NOMO-1 treated with dmso at 0.1 percent for 144 hours (cell line): ENCODE measurements around the gene TTC28.
"Not testable (repeated sequence)": the region's sequence is repeated elsewhere in the genome, so short reads cannot be mapped to it uniquely, and the experiment has no call there.

Source experiments
- DNase-seq: peaks from one replicate; lab custom pipeline; 2025; ENCODE audit not compliant: unreplicated experiment; lab: John Stamatoyannopoulos, UW

Gene TTC28

GRCh38 chr22:28678170-28678569 lies 1.5 kb downstream of the TTC28 start:
- not testable (repeated sequence) for DNase-seq

DNA sequence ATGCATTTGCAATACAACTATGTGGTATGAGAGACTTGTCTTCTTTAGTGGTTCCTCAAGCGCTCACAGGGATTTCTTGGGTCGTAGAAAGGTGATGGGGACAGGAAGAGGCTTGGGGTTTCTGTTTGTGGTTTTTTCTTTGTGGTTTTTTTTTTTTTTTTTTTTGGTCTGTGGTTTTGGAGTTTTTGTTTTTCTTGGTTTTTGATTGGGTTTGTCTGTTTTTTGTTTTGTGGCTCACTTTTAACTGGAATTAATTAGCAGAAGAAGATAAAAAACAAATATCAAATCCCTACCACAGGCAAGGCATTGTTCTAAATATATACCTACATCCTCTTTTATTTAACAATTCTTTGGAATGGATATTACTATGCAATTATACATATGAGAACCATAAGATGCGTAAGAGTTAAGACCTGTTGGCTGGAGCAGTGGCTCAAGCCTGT lies 5.5 kb downstream of the TTC28 start:
- peak; percentile 90 for DNase-seq

DNA sequence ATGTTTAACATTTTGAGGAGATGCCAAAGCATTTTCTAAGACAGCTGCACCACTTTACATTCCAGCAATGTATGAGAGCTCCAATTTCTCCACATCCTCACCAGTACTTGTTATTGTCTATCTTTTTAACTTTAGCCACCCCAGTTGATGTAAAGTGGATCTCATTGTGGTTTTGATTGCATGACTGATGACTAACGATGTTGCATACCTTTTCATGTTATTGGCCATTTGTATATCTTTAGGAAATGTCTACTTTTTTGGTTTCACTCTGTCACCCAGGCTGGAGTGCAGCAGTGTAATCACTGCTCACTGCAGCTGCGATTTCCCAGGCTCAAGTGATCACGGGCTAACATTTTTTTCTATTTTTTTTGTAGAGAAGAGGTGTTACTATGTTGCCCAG lies 8.9 kb downstream of the TTC28 start:
- no peak for DNase-seq

DNA sequence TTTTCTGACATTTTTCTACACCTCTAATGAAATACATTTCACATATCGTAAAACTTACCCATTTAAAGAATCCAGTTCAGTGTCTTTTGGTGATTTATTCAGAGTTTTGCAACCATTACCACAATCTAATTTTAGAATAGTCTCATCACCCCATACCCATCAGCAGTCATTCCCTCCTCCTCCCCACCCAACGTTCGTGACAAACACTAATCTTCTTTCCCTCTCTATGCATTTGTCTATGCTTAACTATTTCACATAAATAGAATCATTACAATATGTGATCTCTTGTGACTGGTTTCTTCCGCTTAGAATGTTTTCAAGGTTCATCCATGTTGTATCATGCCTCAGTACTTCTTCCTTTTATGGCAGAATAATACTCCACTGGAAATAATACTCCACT lies 9.5 kb downstream of the TTC28 start:
- DNase-seq = peak; percentile 86

GRCh38 chr22:28669387-28669786 lies 10.3 kb downstream of the TTC28 start:
- DNase-seq = no peak

- not testable (repeated sequence) for DNase-seq
These were observed 16.1 kb downstream of the TTC28 start for GRCh38 chr22:28663569-28663942.

DNA sequence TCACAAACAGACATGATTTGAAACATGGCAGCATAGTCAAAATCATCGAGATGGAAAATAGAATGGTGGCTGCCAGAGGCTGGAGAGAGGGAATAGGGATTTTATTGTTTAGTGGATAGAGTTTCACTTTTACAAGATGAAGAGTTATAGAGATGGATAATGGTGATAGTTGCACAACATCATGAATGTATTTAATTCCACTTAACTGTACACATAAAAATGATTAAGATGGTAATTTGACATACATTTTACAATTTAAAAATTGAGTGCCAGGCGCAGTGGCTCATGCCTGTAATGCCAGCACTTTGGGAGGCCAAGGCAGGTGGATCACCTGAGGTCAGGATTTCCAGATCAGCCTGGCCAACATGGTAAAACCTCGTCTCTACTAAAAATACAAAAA lies 21.2 kb downstream of the TTC28 start:
- DNase-seq = no peak

DNA sequence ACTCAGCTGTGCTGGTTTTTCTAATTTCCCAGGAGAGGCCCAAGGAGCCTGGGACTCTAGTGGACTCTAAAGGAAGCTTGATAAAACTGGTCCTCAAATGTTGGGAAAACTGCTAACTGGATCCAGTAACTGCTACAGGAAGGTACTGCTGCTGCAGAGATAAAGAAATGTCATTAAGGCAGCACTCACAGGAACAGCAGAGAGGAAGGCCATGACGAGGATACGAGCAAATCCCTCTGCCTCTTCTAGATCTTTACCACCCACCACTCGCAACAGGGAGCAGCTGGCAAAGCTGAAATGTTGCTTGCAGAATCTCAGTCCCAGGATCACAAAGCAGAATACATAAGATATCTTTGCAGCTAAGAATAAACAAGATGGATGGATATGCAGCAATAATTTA lies 23.5 kb downstream of the TTC28 start:
- no peak for DNase-seq

DNA sequence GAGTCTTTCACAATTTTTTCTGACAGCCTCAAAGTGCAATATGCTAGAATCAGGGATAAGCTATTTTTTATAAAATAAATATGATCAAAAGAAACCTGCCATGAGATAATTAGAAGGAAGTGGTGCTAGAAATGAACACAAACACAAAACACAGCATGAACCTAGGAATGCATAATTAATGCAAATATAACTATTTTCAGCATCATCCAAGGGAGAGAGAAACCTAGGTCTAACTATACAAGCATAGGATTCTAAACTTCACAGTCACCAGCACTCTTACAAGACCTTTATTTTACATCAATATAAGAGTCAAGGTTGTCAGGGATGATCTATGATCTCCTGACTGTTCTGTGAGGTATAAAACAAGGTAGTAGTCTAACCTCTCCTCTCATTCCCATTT lies 29.2 kb downstream of the TTC28 start:
- no peak for DNase-seq

GRCh38 chr22:28648792-28649191 lies 30.8 kb downstream of the TTC28 start:
- no peak for DNase-seq

GRCh38 chr22:28647216-28647615 lies 32.4 kb downstream of the TTC28 start:
- no peak for DNase-seq

GRCh38 chr22:28639321-28639720 lies 40.3 kb downstream of the TTC28 start:
- no peak for DNase-seq

DNA sequence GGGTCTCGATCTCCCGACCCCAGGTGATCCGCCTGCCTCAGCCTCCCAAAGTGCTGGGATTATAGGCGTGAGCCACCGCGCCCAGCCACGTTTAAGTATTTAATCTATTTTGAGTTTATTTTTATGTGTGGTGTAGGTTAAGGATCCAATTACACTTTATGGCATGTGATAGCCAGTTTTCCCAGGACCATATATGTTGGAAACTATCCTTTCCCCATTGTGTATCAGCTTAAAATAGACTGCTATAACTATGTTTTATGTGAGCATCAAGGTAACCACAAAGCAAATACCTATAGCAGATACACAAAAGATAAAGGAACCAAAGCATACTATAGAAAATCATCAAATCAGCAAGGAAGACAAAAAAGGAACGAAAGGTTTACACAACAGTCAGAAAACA lies 42.4 kb downstream of the TTC28 start:
- DNase-seq = no peak

GRCh38 chr22:28630177-28630574 lies 49.5 kb downstream of the TTC28 start:
- no peak for DNase-seq

GRCh38 chr22:28629420-28630176 lies 50.0 kb downstream of the TTC28 start:
- no peak for DNase-seq

GRCh38 chr22:28628766-28629165 lies 50.9 kb downstream of the TTC28 start:
- DNase-seq = no peak

DNA sequence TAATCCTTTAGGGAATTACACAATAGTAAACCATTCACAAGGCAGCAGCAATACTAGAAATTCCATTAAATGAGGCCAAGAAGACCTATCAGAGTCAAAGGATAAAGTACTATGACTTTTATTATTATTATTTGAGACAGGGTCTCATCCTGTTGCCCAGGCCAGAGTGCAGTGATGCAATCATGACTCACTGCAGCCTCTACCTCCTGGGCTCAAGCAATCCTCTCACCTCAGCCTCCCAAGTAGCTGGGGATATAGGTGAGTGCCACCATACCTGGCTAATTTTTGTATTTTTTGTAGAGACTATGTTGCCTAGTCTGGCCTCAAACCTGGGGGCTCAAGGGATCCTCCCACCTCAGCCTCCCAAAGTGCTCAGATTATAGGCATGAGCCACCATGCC lies 51.8 kb downstream of the TTC28 start:
- no peak for DNase-seq

GRCh38 chr22:28620244-28620922 lies 59.3 kb downstream of the TTC28 start:
- no peak for DNase-seq

DNA sequence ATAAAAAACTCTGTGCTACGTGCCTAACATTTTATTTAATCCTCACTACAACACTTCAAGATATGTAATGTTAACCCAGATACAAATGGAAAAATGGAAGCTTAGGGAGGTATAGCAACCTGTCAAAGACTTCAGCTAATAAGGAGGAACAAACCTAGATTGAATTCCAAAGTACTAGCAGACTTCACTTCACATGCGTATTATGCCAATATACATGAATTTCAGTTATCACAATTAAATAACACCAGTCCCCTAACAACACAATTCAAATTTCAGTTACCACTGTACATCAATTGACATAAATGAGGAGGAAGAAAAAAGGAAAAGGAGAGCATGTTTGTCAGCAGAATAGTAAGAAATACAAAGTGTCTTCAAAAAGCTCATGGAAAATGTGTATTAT lies 60.4 kb downstream of the TTC28 start:
- DNase-seq = no peak

GRCh38 chr22:28615423-28615822 lies 64.2 kb downstream of the TTC28 start:
- DNase-seq = not testable (repeated sequence)

GRCh38 chr22:28609921-28610320 lies 69.7 kb downstream of the TTC28 start:
- DNase-seq = no peak

DNA sequence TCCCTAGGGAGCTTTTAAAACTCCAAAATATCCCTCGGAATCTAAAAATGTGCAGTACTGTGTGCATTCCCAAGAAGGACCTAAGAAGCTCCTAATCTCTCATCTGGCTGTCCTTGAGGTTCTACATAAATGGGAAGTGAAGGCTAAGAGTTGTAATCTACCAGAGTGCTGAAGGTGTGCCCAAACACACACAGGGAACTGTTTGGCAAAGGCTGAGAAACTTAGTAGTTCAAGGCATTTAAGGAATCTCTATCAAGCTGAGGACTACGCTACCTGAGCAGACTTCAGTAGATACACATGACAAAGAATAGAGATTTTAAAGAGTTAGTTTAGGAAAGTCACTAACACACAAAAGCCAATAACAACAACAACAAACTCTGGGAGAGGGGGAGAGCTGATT lies 71.1 kb downstream of the TTC28 start:
- DNase-seq = no peak

DNA sequence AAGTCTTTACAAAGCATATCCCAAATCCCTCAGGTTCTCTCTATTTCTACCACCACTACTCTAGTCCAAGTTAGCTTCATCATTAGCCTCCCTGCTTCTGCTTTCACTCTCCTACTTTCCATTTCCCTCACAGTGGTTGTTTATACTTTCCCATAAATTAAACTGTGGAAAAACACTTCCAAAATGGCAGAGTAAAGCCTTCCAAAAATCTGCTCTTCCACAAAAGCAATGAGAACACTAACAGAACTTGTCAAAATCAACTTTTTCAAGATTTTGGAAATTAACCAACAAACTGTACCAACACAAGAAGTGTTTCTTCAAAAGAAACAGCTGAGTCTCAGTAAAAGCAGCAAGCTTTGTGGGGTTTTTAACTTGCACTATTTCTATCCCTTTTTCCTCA lies 71.8 kb downstream of the TTC28 start:
- DNase-seq = no peak
